Endothelial cell of umbilical vein (primary cell): ENCODE results near the gene SLCO2A1.

Experiments
- CTCF ChIP-seq, 2 donors: IDR thresholded peaks; 1 replicate in 1 of 2; 2 replicates in 1 of 2; pipeline ENCODE4 v1.5.1; 2011; ENCODE audit warnings: low read length in 2 of 2, mild to moderate bottlenecking in 2 of 2, moderate library complexity in 2 of 2, control low read depth in 1 of 2, inconsistent platforms in 1 of 2, low read depth in 1 of 2; ENCODE audit not compliant: insufficient read depth in 1 of 2; ENCODE audit errors: extremely low read depth in 1 of 2
- EZH2 ChIP-seq: IDR thresholded peaks from 2 replicates; pipeline ENCODE4 v1.6.1; 2012; ENCODE audit warnings: borderline replicate concordance, low read depth, mild to moderate bottlenecking, moderate library complexity, low read length, inconsistent platforms; ENCODE audit not compliant: severe bottlenecking
- POLR2A ChIP-seq: IDR thresholded peaks from 2 replicates; pipeline ENCODE4 v1.6.1; 2012; ENCODE audit warnings: low read depth, mild to moderate bottlenecking, control low read depth, low read length
- POLR2AphosphoS5 ChIP-seq: IDR thresholded peaks from 2 replicates; pipeline ENCODE4 v1.6.1; 2012; ENCODE audit warnings: low read depth, mild to moderate bottlenecking, control low read depth, low read length, moderate library complexity; ENCODE audit not compliant: insufficient read depth
- TF ChIP-seq, protein P1 (sequence below): IDR thresholded peaks from 2 replicates; pipeline ENCODE4 v1.6.1; 2011; ENCODE audit not compliant: insufficient read depth, insufficient read length

- no peak for TF ChIP-seq CTCF (IDR thresholded peaks at IDR 0.05; ENCODE audit: extremely low read depth in 1 of 2, insufficient read depth in 1 of 2, low read depth in 1 of 2, low read length in 2 of 2)
- no peak for TF ChIP-seq EZH2
- TF ChIP-seq POLR2A: no peak
- TF ChIP-seq, protein P1, sequence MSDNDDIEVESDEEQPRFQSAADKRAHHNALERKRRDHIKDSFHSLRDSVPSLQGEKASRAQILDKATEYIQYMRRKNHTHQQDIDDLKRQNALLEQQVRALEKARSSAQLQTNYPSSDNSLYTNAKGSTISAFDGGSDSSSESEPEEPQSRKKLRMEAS: no peak
- no peak for TF ChIP-seq POLR2AphosphoS5
These were observed 80.3 kb downstream of the SLCO2A1 start for GRCh38 chr3:133949438-133949837.
